Measurements from ENCODE around the gene IL13RA1.
"Not testable (repeated sequence)": the region's sequence is repeated elsewhere in the genome, so short reads cannot be mapped to it uniquely, and the experiment has no call there.

The IL13RA1 gene

GRCh38 chrX:118779581-118779980 lies 52.2 kb downstream of the IL13RA1 start:
- no peak for DNase-seq (ENCODE audit: low read depth, low spot score)

DNA sequence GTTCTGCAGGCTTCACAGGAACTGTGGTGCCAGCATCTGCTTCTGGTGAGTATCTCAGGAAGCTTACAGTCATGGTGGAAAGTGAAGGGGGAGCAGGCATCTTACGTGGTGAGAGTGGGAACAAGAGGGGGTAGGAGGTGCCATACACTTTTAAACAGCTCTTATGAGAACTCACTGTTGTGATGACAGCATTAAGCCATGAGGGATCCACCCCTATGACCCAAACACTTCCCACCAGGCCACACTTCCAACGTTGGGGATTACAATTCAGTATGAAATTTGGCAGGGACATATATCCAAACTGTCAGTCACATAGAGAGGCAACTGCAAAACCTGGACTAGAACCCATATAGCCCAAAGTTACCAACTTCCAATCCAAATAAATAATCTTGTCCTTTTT lies 53.1 kb downstream of the IL13RA1 start:
- DNase-seq (ENCODE audit: low read depth, low spot score), result no peak

GRCh38 chrX:118780911-118781310 lies 53.5 kb downstream of the IL13RA1 start:
- no peak for DNase-seq (ENCODE audit: low read depth, low spot score)

DNA sequence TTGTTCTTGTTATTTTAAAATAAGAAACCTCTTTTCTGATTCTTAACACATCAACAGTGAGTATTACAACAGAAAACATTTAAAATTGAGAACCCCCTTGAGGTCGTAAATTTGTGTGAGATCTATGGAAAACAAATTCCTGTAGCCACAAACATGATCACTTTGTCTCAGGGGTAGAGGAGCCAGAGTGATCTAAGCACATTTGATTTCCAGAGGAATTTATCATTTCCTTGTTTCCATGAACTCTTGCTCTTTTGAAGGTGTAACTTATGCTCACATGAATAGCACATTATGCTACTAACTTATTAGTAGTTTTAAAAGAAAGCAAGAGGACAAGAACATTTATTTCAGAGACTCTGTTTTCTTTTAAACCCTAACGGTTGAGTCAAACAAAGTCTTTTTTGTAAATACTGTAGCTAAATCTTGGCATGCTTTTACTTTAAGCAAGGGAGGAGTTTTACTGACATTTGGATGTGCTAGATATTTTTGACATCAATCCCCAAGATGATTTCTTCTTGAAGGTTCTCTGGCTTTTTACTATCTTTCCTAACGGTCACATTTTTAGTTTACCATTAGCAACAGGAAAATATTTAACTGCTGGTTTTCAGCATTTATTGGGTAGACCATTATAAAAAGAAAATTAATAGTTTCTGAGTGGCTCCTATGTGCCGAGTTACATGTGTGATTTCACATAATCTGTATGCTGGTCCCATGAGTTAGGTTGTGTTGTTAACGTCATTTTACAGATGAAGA lies 68.3 kb downstream of the IL13RA1 start:
- DNase-seq (ENCODE audit: low read depth, low spot score), result no peak

- DNase-seq (ENCODE audit: low read depth, low spot score), result no peak
Measured at GRCh38 chrX:118802857-118803256, 75.5 kb downstream of the IL13RA1 start.

- DNase-seq (ENCODE audit: low read depth, low spot score), result peak; percentile 51
Measured at GRCh38 chrX:118807151-118808017, 80.0 kb downstream of the IL13RA1 start.

DNA sequence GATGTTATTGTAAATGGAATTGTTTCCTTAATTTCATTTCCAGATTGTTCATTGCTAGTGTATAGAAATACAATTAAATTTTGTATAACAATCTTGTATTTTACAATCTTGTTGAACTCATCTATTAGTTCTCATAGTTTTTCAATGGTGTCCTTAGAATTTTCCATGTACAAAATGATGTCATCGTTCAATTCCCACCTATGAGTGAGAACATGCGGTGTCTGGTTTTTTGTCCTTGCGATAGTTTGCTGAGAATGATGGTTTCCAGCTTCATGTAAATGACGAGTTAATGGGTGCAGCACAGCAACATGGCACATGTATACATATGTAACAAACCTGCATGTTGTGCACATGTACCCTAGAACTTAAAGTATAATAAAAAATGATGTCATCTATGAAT lies 89.9 kb downstream of the IL13RA1 start:
- not testable (repeated sequence) for DNase-seq (ENCODE audit: low read depth, low spot score)

- peak; percentile 97 for DNase-seq (ENCODE audit: low read depth, low spot score)
Measured at GRCh38 chrX:118823263-118824172, 96.1 kb downstream of the IL13RA1 start, which contains the start of gene ZCCHC12. TSS of gene ZCCHC12 (plus strand) at chrX:118823824. CDS start at chrX:118825245, 1,421 bp downstream.

- peak; percentile 34 for DNase-seq (ENCODE audit: low read depth, low spot score)
Measured at GRCh38 chrX:118824173-118824730, 96.8 kb downstream of the IL13RA1 start.

- peak; percentile 14 for DNase-seq (ENCODE audit: low read depth, low spot score)
Measured at GRCh38 chrX:118825227-118825626, 97.8 kb downstream of the IL13RA1 start.

DNA sequence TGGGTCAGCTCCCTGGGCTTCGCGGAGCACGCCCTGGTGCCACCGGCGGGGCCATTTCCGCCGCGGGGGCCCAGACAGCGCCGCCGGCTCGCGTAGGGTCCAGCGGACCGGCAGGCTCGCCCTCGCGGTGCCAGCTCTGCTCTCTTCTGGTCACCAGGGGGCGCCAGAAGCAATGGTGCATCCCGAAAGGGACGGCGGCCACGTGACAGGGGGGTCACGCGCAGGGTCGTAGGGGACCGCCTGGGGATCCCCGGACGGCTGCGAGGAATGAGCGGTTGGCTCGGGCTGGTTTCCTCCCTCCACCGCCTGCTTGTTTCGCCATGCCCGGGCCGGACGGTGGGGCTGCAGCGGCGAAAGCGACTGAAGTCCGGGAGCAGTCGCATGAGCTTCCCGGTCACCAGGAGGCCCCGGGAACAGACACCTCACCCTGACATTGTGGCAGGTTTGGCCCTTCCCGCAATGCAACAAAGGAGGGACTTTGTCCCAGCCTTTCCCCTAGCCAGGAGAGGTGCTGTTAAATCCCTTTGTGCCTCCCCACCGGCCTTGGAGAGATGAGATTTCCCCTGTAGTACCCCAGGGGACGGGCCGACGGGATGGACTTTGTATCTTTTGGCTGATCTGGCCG lies 112.0 kb downstream of the IL13RA1 start:
- peak; percentile 92 for DNase-seq (ENCODE audit: low read depth, low spot score)
